ENCODE results near the gene AATK.

The AATK gene

GRCh38 chr17:81182596-81182995 lies 16.6 kb upstream of the AATK start:
- DNase-seq (ENCODE audit: low spot score): no peak

GRCh38 chr17:81181811-81182185 lies 15.8 kb upstream of the AATK start:
- DNase-seq (ENCODE audit: low spot score): no peak

- no peak for DNase-seq (ENCODE audit: low spot score)
Observed at GRCh38 chr17:81180836-81181810, 15.1 kb upstream of the AATK start.

- DNase-seq (ENCODE audit: low spot score): no peak
Observed at GRCh38 chr17:81179861-81180260, 13.8 kb upstream of the AATK start.

GRCh38 chr17:81179220-81179619 lies 13.2 kb upstream of the AATK start:
- no peak for DNase-seq (ENCODE audit: low spot score)

GRCh38 chr17:81178136-81179091 lies 12.4 kb upstream of the AATK start:
- no peak for DNase-seq (ENCODE audit: low spot score)

- peak; percentile 43 for DNase-seq (ENCODE audit: low spot score)
Observed at GRCh38 chr17:81176666-81177065, 10.6 kb upstream of the AATK start.

- DNase-seq (ENCODE audit: low spot score): no peak
Observed at GRCh38 chr17:81173762-81174155, 7.7 kb upstream of the AATK start.

- no peak for DNase-seq (ENCODE audit: low spot score)
Observed at GRCh38 chr17:81173052-81173761, 7.2 kb upstream of the AATK start.

- DNase-seq (ENCODE audit: low spot score): no peak
Observed at GRCh38 chr17:81171941-81172340, 5.9 kb upstream of the AATK start.

GRCh38 chr17:81170727-81171494 lies 4.9 kb upstream of the AATK start:
- no peak for DNase-seq (ENCODE audit: low spot score)

GRCh38 chr17:81169870-81170309 lies 3.9 kb upstream of the AATK start:
- no peak for DNase-seq (ENCODE audit: low spot score)

- no peak for DNase-seq (ENCODE audit: low spot score)
Observed at GRCh38 chr17:81167638-81168037, 1.6 kb upstream of the AATK start.

GRCh38 chr17:81167194-81167524 lies 1.1 kb upstream of the AATK start:
- no peak for DNase-seq (ENCODE audit: low spot score)

GRCh38 chr17:81165246-81166032 lies 582 bp downstream of the AATK start, which contains the start of gene PVALEF:
PVALEF (plus strand) TSS chr17:81165507; CDS start chr17:81181227, 15,720 bp downstream.
- no peak for DNase-seq (ENCODE audit: low spot score)

- DNase-seq (ENCODE audit: low spot score): no peak
Observed at GRCh38 chr17:81164371-81165245, 1.4 kb downstream of the AATK start.

- DNase-seq (ENCODE audit: low spot score): no peak
Observed at GRCh38 chr17:81163703-81164370, 2.2 kb downstream of the AATK start.

- DNase-seq (ENCODE audit: low spot score): no peak
Observed at GRCh38 chr17:81163051-81163695, 2.8 kb downstream of the AATK start.
